RWPE1 (cell line): ENCODE data around the gene OGA.

ENCODE experiments used
- CTCF ChIA-PET: fragments of 350-600 bp; sonication (Branson Sonifier 250); formaldehyde crosslinking; extraction: SDS; loops from one replicate; lab custom pipeline; 2021; lab: Yijun Ruan, JAX
- POLR2A ChIA-PET: fragments of 400-600 bp; formaldehyde crosslinking; extraction: SDS; loops from one replicate; lab custom pipeline; 2020; ENCODE audit warnings: antibody characterized with exemption; ENCODE audit not compliant: low non-redundant PET; lab: Yijun Ruan, JAX
- DNase-seq: peaks from one replicate; pipeline ENCODE4 v3.0.0; 2012; ENCODE audit warnings: low spot score
- H3K27ac ChIP-seq: fragments of 450-650 bp; 2 replicates; pipeline ENCODE4 v1.5.1; 2017
- TF ChIP-seq, protein P1 (sequence below): fragments of 450-650 bp; conservative IDR thresholded peaks from 2 replicates; pipeline ENCODE4 v1.5.1; 2017; ENCODE audit warnings: low read depth, mild to moderate bottlenecking

The OGA gene

DNA sequence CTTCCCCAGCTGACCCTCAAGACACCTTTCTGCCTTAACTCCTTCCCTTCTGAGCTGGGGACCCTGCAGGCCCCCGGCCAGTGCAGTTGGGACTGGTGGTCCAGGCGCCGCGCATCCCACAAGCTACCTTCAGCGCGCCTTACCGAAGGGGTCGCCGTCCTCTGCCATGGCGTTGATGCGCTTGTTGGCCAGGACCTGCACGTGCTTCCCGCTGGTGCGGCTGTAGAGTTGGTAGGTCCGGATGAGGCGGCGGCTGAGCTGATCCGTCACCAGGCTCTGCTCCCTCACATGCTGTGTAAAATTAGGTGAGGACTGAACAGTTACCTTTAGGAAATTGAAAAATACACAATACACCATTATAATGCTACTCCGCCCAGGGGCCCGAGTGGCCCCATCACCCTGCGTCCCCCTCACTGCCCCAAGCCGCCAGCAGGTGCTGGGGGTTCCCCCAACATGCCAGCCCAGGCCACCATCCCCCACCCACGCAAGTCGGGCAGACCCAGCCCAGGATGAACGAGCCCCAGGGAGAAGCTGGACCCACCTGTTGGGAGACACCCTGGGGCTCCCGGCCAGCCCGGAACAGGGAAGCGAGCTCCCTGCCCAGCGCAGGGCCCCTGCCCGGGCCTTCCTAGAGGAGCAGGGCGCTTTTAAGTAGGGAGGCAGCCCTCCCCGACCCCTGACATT, 43.5 kb downstream of the OGA start:
- TF ChIP-seq, protein P1, sequence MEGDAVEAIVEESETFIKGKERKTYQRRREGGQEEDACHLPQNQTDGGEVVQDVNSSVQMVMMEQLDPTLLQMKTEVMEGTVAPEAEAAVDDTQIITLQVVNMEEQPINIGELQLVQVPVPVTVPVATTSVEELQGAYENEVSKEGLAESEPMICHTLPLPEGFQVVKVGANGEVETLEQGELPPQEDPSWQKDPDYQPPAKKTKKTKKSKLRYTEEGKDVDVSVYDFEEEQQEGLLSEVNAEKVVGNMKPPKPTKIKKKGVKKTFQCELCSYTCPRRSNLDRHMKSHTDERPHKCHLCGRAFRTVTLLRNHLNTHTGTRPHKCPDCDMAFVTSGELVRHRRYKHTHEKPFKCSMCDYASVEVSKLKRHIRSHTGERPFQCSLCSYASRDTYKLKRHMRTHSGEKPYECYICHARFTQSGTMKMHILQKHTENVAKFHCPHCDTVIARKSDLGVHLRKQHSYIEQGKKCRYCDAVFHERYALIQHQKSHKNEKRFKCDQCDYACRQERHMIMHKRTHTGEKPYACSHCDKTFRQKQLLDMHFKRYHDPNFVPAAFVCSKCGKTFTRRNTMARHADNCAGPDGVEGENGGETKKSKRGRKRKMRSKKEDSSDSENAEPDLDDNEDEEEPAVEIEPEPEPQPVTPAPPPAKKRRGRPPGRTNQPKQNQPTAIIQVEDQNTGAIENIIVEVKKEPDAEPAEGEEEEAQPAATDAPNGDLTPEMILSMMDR: no peak
- ChIA-PET CTCF (interaction anchor here (0.6 kb wide), 2 partner anchors 82 to 308 kb away, joined by 3 read pairs; no protein-coding TSS in a partner anchor), POLR2A (no interaction called here)
- no peak for DNase-seq
- no peak overlapping the region for H3K27ac ChIP-seq

DNA sequence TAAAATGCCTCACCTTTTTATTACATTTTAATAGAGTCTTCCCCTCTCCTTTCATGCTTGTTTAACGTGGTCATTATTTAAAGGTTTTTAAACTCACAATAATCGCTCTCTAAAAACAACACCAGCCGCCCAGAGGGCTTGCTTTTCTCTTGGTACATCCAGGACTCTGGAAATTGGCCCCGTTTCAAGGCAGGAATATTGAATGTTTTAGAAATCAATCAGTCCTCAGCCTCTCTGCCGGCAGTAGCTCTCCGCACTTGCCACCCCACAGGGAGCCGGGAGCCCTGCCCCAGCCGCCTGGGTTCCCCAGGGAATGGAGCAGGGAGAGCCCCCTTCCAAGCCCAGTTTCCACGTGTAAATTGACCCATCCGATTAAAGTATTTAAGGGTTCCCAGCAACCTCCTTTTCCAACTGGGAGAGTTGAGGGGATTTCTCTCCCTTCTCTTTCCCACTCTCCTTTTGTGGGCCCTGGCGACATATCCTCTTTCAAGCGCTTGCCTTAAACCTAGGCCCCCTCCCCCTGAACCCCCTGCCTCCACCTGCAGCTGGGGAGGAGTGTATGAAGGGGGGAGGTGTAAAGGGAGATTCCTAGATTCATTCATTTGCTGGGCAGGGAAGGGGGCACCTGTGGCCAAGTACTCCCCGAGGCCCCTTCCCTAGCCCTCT, 44.2 kb downstream of the OGA start:
- H3K27ac ChIP-seq: no peak overlapping the region
- CTCF ChIA-PET: interaction anchor here (0.5 to 1.5 kb wide), 4 partner anchors 81 to 236 kb away, joined by 3 to 4 read pairs (median 3); no protein-coding TSS in a partner anchor
- TF ChIP-seq, protein P1: no peak
- DNase-seq: no peak
- POLR2A ChIA-PET: interaction anchor here (0.5 kb wide), 1 partner anchor 12 kb away, joined by 5 read pairs; no protein-coding TSS in a partner anchor

DNA sequence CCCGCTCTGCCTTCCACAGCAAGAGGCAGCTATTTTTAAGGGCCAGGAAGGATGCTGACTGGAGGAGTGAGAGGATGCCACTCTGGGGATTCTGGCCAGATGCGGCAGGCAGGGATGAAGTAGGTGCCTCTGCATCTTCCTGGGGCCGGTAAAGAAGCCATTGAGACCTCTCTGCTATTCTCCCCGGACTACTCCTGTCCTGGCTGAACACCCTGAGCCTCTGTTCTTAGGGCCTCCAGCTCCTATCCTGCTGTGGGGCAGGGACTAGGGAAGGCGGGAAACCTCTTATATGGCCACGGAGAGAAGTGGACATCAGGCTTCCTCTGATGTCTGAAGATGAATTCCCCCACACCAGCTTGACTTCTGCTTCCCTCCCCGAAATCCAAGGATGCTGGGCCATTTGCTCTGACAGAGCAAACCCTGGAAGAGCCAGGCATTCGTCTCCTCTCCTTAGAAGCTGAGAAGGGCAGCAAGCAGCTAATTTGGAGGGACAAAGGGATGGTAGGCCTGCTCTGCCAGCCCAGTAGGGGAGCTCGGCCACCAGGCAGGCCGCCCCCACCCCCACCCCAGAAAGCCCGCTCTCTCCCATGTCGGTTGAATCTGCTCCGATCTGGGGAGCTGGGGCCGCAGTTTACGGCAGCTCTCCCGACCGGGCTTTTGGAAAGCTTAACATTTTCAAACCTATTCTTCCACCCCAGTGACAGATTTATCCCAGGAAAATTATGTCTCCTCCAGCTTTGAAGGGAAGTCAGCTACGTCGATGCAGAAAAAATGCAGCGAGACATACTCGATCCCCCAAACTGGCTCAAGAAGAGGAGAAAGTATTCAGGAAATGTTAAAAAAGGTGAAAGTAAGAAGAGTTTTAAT, 45.1 kb downstream of the OGA start:
- H3K27ac ChIP-seq: no peak overlapping the region
- TF ChIP-seq, protein P1: no peak
- ChIA-PET POLR2A (interaction anchor here (0.5 kb wide), 1 partner anchor 11 kb away, joined by 5 read pairs; no protein-coding TSS in a partner anchor), CTCF (interaction anchor here (0.5 to 1.7 kb wide), 9 partner anchors 7 to 471 kb away, joined by 3 to 5 read pairs (median 4); no protein-coding TSS in a partner anchor)
- no peak for DNase-seq

DNA sequence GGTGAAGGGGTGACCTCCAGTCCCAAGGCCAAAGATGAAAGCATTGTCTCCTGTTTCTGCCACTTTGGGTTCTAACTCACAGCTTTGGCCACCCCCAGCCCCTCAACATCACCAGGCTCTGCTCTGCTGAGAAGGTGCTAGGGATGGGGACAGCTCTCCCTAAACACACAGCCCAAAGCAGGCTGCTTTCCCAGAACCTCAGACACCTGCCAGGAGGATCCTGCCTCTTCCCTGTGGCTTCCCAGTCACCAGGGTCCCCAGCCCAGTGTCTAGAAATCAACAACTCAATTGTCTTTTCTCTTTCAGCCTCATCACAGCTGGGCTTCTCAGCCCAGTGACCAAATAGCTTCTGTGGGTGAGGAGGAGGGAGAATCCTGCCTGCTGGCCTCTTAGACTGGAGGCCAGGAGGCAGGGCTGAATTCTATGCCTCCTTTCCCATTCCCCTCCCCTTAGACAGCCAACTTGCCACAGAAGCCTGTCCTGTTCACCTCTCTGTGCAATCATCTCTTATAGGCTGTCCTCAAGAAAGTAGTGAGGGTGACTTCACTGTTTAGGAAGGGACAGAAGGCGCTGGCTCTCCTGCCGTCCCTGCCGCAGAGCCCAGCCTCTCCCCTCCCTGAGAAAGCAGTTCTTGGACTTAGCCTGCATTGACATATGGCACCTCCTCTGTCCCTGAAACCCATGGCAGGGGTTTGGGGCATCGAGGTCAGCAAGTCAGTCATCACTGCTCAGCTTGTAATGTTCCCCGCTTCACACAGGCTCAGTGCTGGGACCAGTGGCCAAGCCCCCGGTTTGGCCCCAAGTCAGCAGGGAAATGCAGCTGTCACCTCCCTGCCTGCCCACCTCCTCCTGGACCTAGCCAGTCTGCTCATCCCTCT, 46.0 kb downstream of the OGA start:
- TF ChIP-seq, protein P1: no peak
- POLR2A ChIA-PET: no interaction called here
- no peak overlapping the region for H3K27ac ChIP-seq
- no peak for DNase-seq
- CTCF ChIA-PET: interaction anchor here (0.6 to 1.9 kb wide), 12 partner anchors 8 to 1229 kb away, joined by 3 to 8 read pairs (median 4); no protein-coding TSS in a partner anchor

DNA sequence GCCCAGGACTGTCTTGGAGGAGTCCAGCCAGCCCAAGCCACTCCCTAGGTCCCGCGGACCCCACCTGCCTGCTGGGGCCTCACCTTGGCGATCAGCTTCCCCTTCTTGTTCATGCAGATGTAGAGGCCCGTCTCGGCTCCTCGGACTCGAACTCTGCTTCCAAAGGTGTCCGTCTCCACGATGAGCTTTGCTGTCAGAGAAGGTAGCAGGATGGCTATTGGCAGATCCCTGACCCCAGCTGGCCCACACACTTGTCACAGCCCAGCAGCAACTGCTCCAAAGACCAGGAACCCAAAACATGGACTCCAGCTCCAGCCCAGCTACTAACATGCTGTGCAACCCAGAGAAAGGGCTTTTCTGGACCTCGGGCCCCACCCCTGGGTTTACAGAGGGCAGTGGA, 46.9 kb downstream of the OGA start:
- TF ChIP-seq, protein P1: no peak
- H3K27ac ChIP-seq: no peak overlapping the region
- ChIA-PET CTCF (interaction anchor here (0.7 to 1.9 kb wide), 4 partner anchors 9 to 235 kb away, joined by 3 to 8 read pairs (median 4); no protein-coding TSS in a partner anchor), POLR2A (no interaction called here)
- DNase-seq: no peak
